Neuronal stem cell (in vitro differentiated cells): ENCODE measurements around the gene LCLAT1.

Source experiments
- DNase-seq: peaks from one replicate; pipeline ENCODE4 v3.0.0-alpha.2; 2013; ENCODE audit warnings: low spot score
- H2AFZ ChIP-seq: one replicate; pipeline ENCODE4 v1.6.1; 2013; ENCODE audit warnings: mild to moderate bottlenecking, low read length, inconsistent platforms
- H2AK5ac ChIP-seq: 2 replicates; pipeline ENCODE4 v1.6.1; 2013; ENCODE audit warnings: low read depth, mild to moderate bottlenecking, inconsistent platforms, low read length, moderate library complexity, mixed read lengths
- H2BK120ac ChIP-seq: 2 replicates; pipeline ENCODE4 v1.6.1; 2013; ENCODE audit warnings: low read depth, mild to moderate bottlenecking, inconsistent platforms, low read length, moderate library complexity, mixed read lengths
- H2BK12ac ChIP-seq: one replicate; pipeline ENCODE4 v1.6.1; 2013; ENCODE audit warnings: low read length, inconsistent platforms
- H2BK15ac ChIP-seq: 2 replicates; pipeline ENCODE4 v1.6.1; 2013; ENCODE audit warnings: mild to moderate bottlenecking, low read length, inconsistent platforms, mixed read lengths
- H2BK5ac ChIP-seq: one replicate; pipeline ENCODE4 v1.6.1; 2013; ENCODE audit warnings: inconsistent platforms, mild to moderate bottlenecking, low read length, moderate library complexity
- H3K14ac ChIP-seq: one replicate; pipeline ENCODE4 v1.6.1; 2013; ENCODE audit warnings: low read length, inconsistent platforms
- H3K18ac ChIP-seq: 2 replicates; pipeline ENCODE4 v1.6.1; 2013; ENCODE audit warnings: low read length, inconsistent platforms
- H3K23ac ChIP-seq: 2 replicates; pipeline ENCODE4 v1.6.1; 2013; ENCODE audit warnings: low read depth, mild to moderate bottlenecking, mixed read lengths, low read length, inconsistent platforms; ENCODE audit not compliant: poor library complexity
- H3K27ac ChIP-seq: replicated peaks from 3 replicates; pipeline ENCODE4 v1.5.1; 2013; ENCODE audit warnings: low read length, inconsistent platforms
- H3K27me3 ChIP-seq, 3 experiments: 2 replicates each; pipeline ENCODE4 v1.6.1; 2013; ENCODE audit warnings: low read length in 3 of 3, mild to moderate bottlenecking in 2 of 3, inconsistent platforms in 1 of 3, low read depth in 1 of 3, mixed read lengths in 1 of 3, moderate library complexity in 1 of 3; ENCODE audit not compliant: control insufficient read depth in 3 of 3, insufficient read depth in 3 of 3
- H3K36me3 ChIP-seq, 2 donors: replicated peaks in 1 of 2; 2 replicates each; pipeline ENCODE4 v1.6.1; 2013; ENCODE audit warnings: low read length in 2 of 2; ENCODE audit not compliant: control insufficient read depth in 2 of 2, insufficient read depth in 2 of 2
- H3K4ac ChIP-seq: 2 replicates; pipeline ENCODE4 v1.6.1; 2013; ENCODE audit warnings: inconsistent platforms, mild to moderate bottlenecking, low read length, moderate library complexity
- H3K4me1 ChIP-seq, 2 donors: 1 replicate in 1 of 2; 2 replicates in 1 of 2; pipeline ENCODE4 v1.6.1; 2013; ENCODE audit warnings: low read length in 2 of 2, low read depth in 1 of 2; ENCODE audit not compliant: control insufficient read depth in 2 of 2, insufficient read depth in 1 of 2
- H3K4me2 ChIP-seq: one replicate; pipeline ENCODE4 v1.6.1; 2013; ENCODE audit warnings: mild to moderate bottlenecking, low read length, inconsistent platforms; ENCODE audit not compliant: insufficient read depth, poor library complexity, severe bottlenecking
- H3K4me3 ChIP-seq, 2 donors: 2 replicates each; pipeline ENCODE4 v1.5.1; 2013; ENCODE audit warnings: low read length in 2 of 2, mild to moderate bottlenecking in 2 of 2, inconsistent platforms in 1 of 2, moderate library complexity in 1 of 2
- H3K79me1 ChIP-seq: one replicate; pipeline ENCODE4 v1.6.1; 2013; ENCODE audit warnings: low read depth, mild to moderate bottlenecking, inconsistent platforms, low read length, moderate library complexity
- H3K9ac ChIP-seq: one replicate; pipeline ENCODE4 v1.6.1; 2013; ENCODE audit warnings: mild to moderate bottlenecking, low read depth, low read length, inconsistent platforms; ENCODE audit not compliant: poor library complexity
- H3K9me3 ChIP-seq, 2 donors: replicated peaks in 1 of 2; 2 replicates each; pipeline versions ENCODE3 to v1.6.1; 2013; ENCODE audit warnings: low read length in 2 of 2, mild to moderate bottlenecking in 2 of 2, inconsistent platforms in 1 of 2, low read depth in 1 of 2, mixed read lengths in 1 of 2, moderate library complexity in 1 of 2; ENCODE audit not compliant: control insufficient read depth in 2 of 2, insufficient read depth in 1 of 2
- H4K8ac ChIP-seq: one replicate; pipeline ENCODE4 v1.6.1; 2013; ENCODE audit warnings: low read depth, mild to moderate bottlenecking, inconsistent platforms, low read length, moderate library complexity
- H4K91ac ChIP-seq: one replicate; pipeline ENCODE4 v1.6.1; 2013; ENCODE audit warnings: low read length, low read depth, mild to moderate bottlenecking, inconsistent platforms; ENCODE audit not compliant: poor library complexity
- WGBS, 2 donors: extraction: QIAGEN DNeasy Blood & Tissue Kit; methylation state at CpG; one replicate each; pipeline ENCODE4 v1.1.7; 2013; ENCODE audit warnings: missing lambda C conversion rate in 2 of 2, mixed read lengths in 1 of 2; ENCODE audit not compliant: insufficient read length in 2 of 2, insufficient replicate concordance in 1 of 2; ENCODE audit errors: extremely low coverage in 2 of 2; 5-methylcytosine and 5-hydroxymethylcytosine counted together

LCLAT1 gene

DNA sequence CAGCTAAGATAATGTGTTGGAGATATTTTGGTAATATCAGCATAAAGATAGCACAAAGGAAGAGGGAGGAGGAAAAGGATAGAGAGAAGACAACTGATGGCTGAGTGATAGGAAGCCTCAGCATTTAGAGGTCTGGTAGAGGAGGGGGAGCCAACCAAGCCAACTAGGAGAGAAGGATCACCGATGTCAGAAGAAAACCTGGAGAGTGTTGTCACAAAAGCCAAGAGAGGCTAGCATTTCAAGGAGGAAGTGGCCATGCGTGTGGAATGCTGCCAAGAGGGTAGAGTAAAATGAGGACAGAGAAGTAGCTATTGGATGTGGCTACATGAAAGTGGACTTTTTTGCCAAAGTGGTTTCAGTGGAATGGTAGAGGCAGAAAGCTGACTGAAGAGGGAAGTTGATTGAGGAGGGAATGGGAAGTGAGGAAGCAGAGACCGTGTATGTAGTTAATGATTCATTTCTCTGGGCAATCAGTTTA is 34.3 kb downstream of the LCLAT1 start:
- Histone ChIP-seq H3K36me3 (peaks cover 0 to 4% of the 10 kb centered on the region in 2 donors), H2AK5ac (no peak overlapping the region), H2BK120ac (no peak overlapping the region), H3K27me3 (no peaks in the 10 kb centered on the region), H3K27ac (no peak overlapping the region), H3K18ac (no peak overlapping the region), H2BK12ac (no peak overlapping the region), H4K8ac (no peak overlapping the region), H3K23ac (no peak overlapping the region), H3K4me3 (no peak overlapping the region), H3K9ac (no peak overlapping the region), H2BK5ac (no peak overlapping the region), H3K9me3 (no peaks in the 10 kb centered on the region), H3K4me1 (peaks cover 0 to 1% of the 10 kb centered on the region in 2 donors), H3K79me1 (no peaks in the 10 kb centered on the region), H4K91ac (no peak overlapping the region), H2BK15ac (no peak overlapping the region), H3K4me2 (no peak overlapping the region), H2AFZ (no peak overlapping the region), H3K14ac (no peak overlapping the region), H3K4ac (no peak overlapping the region)
- no peak for DNase-seq
- WGBS, 2 donors = no CpG with 5 or more reads among the region's 3 CpGs

DNA sequence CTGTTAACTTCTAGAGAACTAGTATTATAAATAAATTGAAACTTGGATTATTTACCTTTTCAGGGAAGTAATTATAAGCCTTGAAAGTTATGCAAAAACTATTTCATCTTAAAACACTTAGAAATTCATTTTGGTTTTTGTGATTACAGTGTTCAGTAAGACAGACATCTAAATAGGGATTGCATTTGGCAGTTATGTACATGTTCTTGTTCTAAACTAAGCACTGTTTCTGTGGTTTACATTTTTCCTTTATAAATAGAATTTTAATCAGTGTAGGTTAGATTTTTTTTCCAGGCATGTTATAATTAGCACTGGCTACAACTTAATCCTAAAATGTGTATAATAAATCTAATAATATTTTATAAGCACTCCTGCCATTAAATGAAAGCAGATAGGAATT is 35.0 kb downstream of the LCLAT1 start:
- no peak overlapping the region for H2AK5ac ChIP-seq
- H3K4me3 ChIP-seq = no peak overlapping the region
- H2AFZ ChIP-seq = no peak overlapping the region
- H3K27me3 ChIP-seq = no peaks in the 10 kb centered on the region
- no peak overlapping the region for H4K91ac ChIP-seq
- H3K23ac ChIP-seq = no peak overlapping the region
- H3K9me3 ChIP-seq = no peaks in the 10 kb centered on the region
- no peak for DNase-seq
- no peak overlapping the region for H3K4ac ChIP-seq
- no peak overlapping the region for H3K4me2 ChIP-seq
- H2BK12ac ChIP-seq = no peak overlapping the region
- H3K27ac ChIP-seq = no peak overlapping the region
- no peak overlapping the region for H3K9ac ChIP-seq
- H2BK120ac ChIP-seq = no peak overlapping the region
- H4K8ac ChIP-seq = no peak overlapping the region
- H3K18ac ChIP-seq = no peak overlapping the region
- H2BK15ac ChIP-seq = no peak overlapping the region
- H2BK5ac ChIP-seq = no peak overlapping the region
- no peaks in the 10 kb centered on the region for H3K79me1 ChIP-seq
- H3K36me3 ChIP-seq = peaks cover 0 to 4% of the 10 kb centered on the region in 2 donors
- peaks cover 0 to 1% of the 10 kb centered on the region in 2 donors for H3K4me1 ChIP-seq
- no peak overlapping the region for H3K14ac ChIP-seq

DNA sequence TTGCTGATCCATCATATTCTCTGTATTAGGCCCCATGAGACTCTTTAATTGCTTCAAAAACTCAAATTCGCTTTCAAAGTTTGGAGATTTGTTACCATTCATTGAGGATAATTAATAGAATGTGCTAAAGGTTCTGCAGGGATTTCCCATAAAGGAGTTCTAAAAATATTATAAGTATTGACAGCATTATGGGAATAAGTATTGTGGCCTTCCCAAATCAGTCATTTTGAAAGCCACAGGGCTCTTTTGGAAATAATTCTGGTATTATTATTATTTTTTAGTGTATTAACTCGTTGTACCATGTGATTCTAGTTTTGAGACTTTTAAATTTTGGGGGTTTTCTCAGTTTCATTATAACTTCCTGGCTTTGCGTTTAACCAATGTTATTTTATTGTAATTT is 37.1 kb downstream of the LCLAT1 start:
- Histone ChIP-seq H3K18ac (no peak overlapping the region), H3K4ac (no peak overlapping the region), H2BK5ac (no peak overlapping the region), H3K9ac (no peak overlapping the region), H3K23ac (no peak overlapping the region), H3K27ac (no peak overlapping the region), H2AK5ac (no peak overlapping the region), H3K27me3 (no peaks in the 10 kb centered on the region), H2BK120ac (no peak overlapping the region), H3K36me3 (peaks cover 0 to 3% of the 10 kb centered on the region in 2 donors), H4K8ac (no peak overlapping the region), H3K4me2 (no peak overlapping the region), H3K4me3 (no peak overlapping the region), H3K4me1 (peaks cover 0 to 1% of the 10 kb centered on the region in 2 donors), H2BK15ac (no peak overlapping the region), H2BK12ac (no peak overlapping the region), H2AFZ (no peak overlapping the region), H3K14ac (no peak overlapping the region), H3K9me3 (no peaks in the 10 kb centered on the region), H3K79me1 (no peaks in the 10 kb centered on the region), H4K91ac (no peak overlapping the region)
- WGBS, 2 donors = no CpG with 5 or more reads among the region's 3 CpGs
- no peak for DNase-seq

DNA sequence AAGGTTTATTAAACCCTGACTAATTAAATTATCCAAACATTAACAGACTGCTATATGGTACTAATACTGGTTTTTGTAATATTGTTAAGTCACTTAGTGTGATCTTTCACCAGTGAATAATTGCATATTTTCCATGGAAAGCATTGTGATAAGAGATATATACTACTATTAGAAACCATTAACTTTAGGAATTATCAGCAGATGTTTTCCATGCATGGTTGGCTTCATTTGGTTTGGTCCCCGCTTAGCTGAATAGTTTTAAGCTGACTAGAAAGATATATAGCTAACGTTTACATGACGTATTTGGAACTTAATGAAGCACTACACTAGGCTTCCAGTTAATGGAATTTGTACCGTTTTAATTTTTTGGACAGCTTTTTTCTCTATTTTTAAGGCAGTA is 37.9 kb downstream of the LCLAT1 start:
- WGBS, 2 donors = no CpG with 5 or more reads among the region's 4 CpGs
- H2BK15ac ChIP-seq = no peak overlapping the region
- no peak overlapping the region for H3K18ac ChIP-seq

More for the DNA sequence above, 37.9 kb downstream of the LCLAT1 start:
- Histone ChIP-seq H3K4me2 (no peak overlapping the region), H4K91ac (no peak overlapping the region), H3K9me3 (no peaks in the 10 kb centered on the region), H3K27ac (no peak overlapping the region), H2BK5ac (no peak overlapping the region), H3K14ac (no peak overlapping the region), H2BK120ac (no peak overlapping the region), H3K9ac (no peak overlapping the region), H4K8ac (no peak overlapping the region), H3K27me3 (no peaks in the 10 kb centered on the region), H2BK12ac (no peak overlapping the region), H2AFZ (no peak overlapping the region), H3K4me3 (no peak overlapping the region), H3K4ac (no peak overlapping the region), H3K36me3 (no peaks in the 10 kb centered on the region), H3K79me1 (no peaks in the 10 kb centered on the region), H3K23ac (no peak overlapping the region), H2AK5ac (no peak overlapping the region), H3K4me1 (peaks cover 0 to 1% of the 10 kb centered on the region in 2 donors)
- no peak for DNase-seq
